ENCODE results near the gene SNRPD2. TPM values are rescaled to one million over a fixed set of nuclear protein-coding genes. Genes with fewer than 3 reads are reported as not detected.

Gene SNRPD2
- total RNA-seq, 4 donors from 2014 or later: 80.9 to 160 (median 146) TPM

DNA sequence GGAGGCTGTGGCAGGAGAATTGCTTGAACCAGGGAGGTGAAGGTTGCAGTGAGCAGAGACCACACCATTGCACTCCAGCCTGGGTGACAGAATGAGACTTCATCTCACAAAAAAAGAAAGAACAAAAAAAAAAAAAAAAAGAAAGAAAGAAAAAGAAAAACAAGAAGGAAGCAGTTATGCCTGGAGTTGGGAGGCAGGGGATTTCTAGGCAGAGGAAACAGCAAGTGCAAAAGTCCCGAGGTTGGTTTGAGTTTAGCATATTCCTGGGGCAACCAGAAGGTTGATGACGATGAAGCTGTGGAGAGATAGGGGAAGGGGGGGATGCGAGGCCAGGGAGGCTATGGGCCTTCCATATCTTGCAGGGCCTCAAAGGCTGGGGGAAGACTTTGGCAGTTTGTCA, 41.0 kb downstream of the SNRPD2 start:
- Histone ChIP-seq H3K9me3 (no peaks in the 10 kb centered on the region), H3K4me1 (peaks cover 4% of the 10 kb centered on the region), H3K27me3 (peaks cover 6% of the 10 kb centered on the region), H3K27ac (no peak overlapping the region), H3K36me3 (no peaks in the 10 kb centered on the region), H3K4me3 (no peak overlapping the region)
- DNase-seq (ENCODE audit: low spot score in 2 of 2): no peak
- TF ChIP-seq CTCF (IDR thresholded peaks at IDR 0.05) (no peak), POLR2AphosphoS5 (IDR thresholded peaks at IDR 0.05) (no peak), POLR2A (IDR thresholded peaks at IDR 0.05) (no peak), EP300 (IDR thresholded peaks at IDR 0.05) (no peak)
- WGBS: 74% methylated on average over 3 of the region's 3 CpGs

DNA sequence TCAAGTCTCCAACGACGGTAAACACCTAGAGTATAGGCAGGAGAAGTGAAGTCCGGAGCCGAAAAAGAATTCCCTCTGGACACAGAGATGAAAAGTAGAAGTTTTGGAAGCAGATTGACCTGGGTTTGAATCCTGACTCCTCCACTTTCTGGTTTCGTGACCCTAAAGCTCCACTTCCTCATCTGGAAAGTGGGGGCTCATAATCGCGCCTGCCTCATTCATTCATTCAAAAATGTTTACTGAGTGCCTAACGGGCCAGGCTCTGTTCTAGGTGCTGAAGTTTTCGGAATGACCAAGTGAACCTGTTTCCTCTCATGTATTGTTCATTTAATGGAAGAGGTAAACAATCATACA, 45.4 kb downstream of the SNRPD2 start:
- Histone ChIP-seq H3K27me3 (peaks cover 20% of the 10 kb centered on the region), H3K36me3 (no peaks in the 10 kb centered on the region), H3K4me1 (peaks cover 33% of the 10 kb centered on the region), H3K9me3 (no peaks in the 10 kb centered on the region), H3K27ac (no peak overlapping the region), H3K4me3 (no peak overlapping the region)
- WGBS: 15% methylated on average over 8 of the region's 9 CpGs
- TF ChIP-seq CTCF (IDR thresholded peaks at IDR 0.05) (no peak), EP300 (IDR thresholded peaks at IDR 0.05) (no peak), POLR2A (IDR thresholded peaks at IDR 0.05) (no peak), POLR2AphosphoS5 (IDR thresholded peaks at IDR 0.05) (no peak)
- no peak for DNase-seq (ENCODE audit: low spot score in 2 of 2)

GRCh38 chr19:45645631-45646344, 46.0 kb downstream of the SNRPD2 start:
- TF ChIP-seq CTCF (IDR thresholded peaks at IDR 0.05) (no peak), POLR2A (IDR thresholded peaks at IDR 0.05) (no peak), EP300 (IDR thresholded peaks at IDR 0.05) (no peak), POLR2AphosphoS5 (IDR thresholded peaks at IDR 0.05) (no peak)
- whole genome bisulfite sequencing: 1% methylated on average over 23 of the region's 27 CpGs

DNA sequence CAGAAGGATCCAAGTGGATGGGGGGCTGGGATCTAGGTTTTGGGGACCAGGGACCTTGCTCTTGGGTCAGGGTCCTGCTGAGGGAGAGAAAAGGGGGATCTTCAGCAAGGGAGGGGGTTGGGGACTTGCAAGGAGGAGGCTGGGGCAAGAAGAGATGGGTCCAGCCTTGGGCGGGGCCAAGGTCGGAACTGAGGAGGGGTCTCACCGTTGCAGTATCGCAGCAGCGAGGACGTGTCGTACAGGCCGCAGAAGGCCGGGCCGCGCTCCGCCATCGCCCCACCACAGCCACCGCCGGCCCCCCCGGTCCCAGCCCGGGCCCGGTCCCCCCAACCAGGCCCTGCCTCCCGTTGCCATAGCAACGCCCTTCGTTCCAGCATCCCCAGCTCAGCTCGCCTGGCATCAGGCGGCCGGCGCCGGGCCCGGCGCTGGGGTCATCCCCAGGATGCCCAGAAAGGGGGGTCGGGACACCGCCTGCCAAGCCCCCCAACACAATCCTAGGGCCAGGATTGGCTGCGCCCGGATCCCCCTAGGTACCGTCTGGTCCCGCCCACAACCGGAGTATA, 46.6 kb downstream of the SNRPD2 start:
- H3K4me3 ChIP-seq: peak overlapping the region; percentile 27
- no peak for DNase-seq (ENCODE audit: low spot score in 2 of 2)
- no peaks in the 10 kb centered on the region for H3K9me3 ChIP-seq
- TF ChIP-seq POLR2A (IDR thresholded peaks at IDR 0.05): no peak
- TF ChIP-seq POLR2AphosphoS5 (IDR thresholded peaks at IDR 0.05): no peak
- no peak for TF ChIP-seq EP300 (IDR thresholded peaks at IDR 0.05)
- TF ChIP-seq CTCF (IDR thresholded peaks at IDR 0.05): no peak
- no peaks in the 10 kb centered on the region for H3K36me3 ChIP-seq
- peaks cover 43% of the 10 kb centered on the region for H3K4me1 ChIP-seq
- H3K27ac ChIP-seq: no peak overlapping the region
- H3K27me3 ChIP-seq: peaks cover 20% of the 10 kb centered on the region
- WGBS: 30% methylated on average over 5 of the region's 35 CpGs

More at GRCh38 chr19:45645631-45646344, 46.0 kb downstream of the SNRPD2 start:
- no peaks in the 10 kb centered on the region for H3K36me3 ChIP-seq
- peaks cover 37% of the 10 kb centered on the region for H3K4me1 ChIP-seq
- peaks cover 20% of the 10 kb centered on the region for H3K27me3 ChIP-seq
- peak; percentile 78 to 86 for DNase-seq (ENCODE audit: low spot score in 2 of 2)
- no peak overlapping the region for H3K27ac ChIP-seq
- H3K9me3 ChIP-seq: no peaks in the 10 kb centered on the region
- H3K4me3 ChIP-seq: peak overlapping the region; percentile 27

DNA sequence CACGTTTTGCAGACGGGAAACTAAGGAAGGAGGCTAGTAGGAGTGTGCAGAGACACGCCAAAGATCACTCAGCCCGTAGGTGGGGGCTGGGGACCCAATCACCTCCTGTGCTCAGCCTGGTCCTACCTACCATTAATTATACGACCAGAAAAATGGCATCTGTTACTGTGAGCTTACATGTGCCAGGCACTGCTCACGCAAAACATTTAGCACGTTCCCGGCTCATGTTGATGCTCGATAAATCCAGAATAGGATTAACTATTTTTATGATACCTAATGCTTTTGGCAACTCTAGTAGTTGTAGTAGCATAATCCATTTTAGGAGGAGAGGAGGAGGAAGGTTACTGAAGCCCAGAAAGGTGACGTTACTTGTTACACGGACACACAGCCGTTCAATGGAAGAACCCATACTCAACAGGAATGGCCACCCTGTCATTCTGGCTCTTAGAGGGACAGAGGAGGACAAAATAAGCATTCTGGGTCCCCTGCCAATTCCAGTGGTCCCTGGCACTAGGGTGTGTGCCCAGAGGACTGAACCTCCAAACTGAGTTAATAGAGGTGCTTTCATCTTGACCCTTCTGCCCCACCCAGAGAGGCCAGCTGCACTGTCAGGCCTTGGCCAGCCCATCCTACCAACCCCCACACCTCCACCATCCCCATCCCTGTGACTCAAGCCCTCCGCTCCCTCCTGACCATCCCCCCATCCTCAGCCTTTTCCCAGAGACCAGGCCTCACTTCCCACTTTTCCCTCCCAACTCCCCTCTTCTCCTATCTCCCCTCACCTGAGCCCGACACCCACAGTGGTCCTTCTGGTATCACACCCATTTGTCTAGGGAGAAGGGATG, 47.6 kb downstream of the SNRPD2 start:
- Histone ChIP-seq H3K4me3 (no peak overlapping the region), H3K27ac (no peak overlapping the region), H3K27me3 (peaks cover 20% of the 10 kb centered on the region), H3K4me1 (peaks cover 53% of the 10 kb centered on the region), H3K36me3 (no peaks in the 10 kb centered on the region), H3K9me3 (no peaks in the 10 kb centered on the region)
- WGBS: 61% methylated on average over 14 of the region's 14 CpGs
- DNase-seq (ENCODE audit: low spot score in 2 of 2): no peak
- no peak for TF ChIP-seq CTCF (IDR thresholded peaks at IDR 0.05)
- TF ChIP-seq POLR2A (IDR thresholded peaks at IDR 0.05): no peak
- no peak for TF ChIP-seq POLR2AphosphoS5 (IDR thresholded peaks at IDR 0.05)
- TF ChIP-seq EP300 (IDR thresholded peaks at IDR 0.05): no peak
